Measurements from ENCODE around the gene RASSF7. TPM values are rescaled to one million over a fixed set of nuclear protein-coding genes. Genes with fewer than 3 reads are reported as not detected.

The RASSF7 gene
- total RNA-seq, 1 donor from 2014 or later, result 32.3 TPM

- FAIRE-seq (no peak), DNase-seq (ENCODE audit: low read depth) (peak; percentile 89)
- Histone ChIP-seq H3K4me3 (ENCODE audit: insufficient read depth, low read depth, low read length) (peak within 1 kb of the TSS; percentile 98), H3K4me1 (ENCODE audit: insufficient read depth, low read length) (peaks cover 18% of the 10 kb centered on the region), H3K4me2 (ENCODE audit: low read length) (peak within 1 kb of the TSS; percentile 98), H3K27ac (ENCODE audit: low read depth, low read length) (peak within 1 kb of the TSS; percentile 99), H3K27me3 (ENCODE audit: insufficient read depth, low read length) (peaks cover 6% of the 10 kb centered on the region), H4K20me1 (ENCODE audit: insufficient read depth, low read length) (peaks cover 42% of the 10 kb centered on the region), H3K9ac (ENCODE audit: low read length) (peak within 1 kb of the TSS; percentile 99), H2AFZ (ENCODE audit: low read depth, low read length) (peak within 1 kb of the TSS; percentile 99), H3K79me2 (ENCODE audit: insufficient read depth, low read length) (peaks cover 45% of the 10 kb centered on the region), H3K9me3 (ENCODE audit: insufficient read depth, low read depth, low read length) (no peaks in the 10 kb centered on the region), H3K36me3 (ENCODE audit: insufficient read depth, low read length) (no peaks in the 10 kb centered on the region)
- peaks cover 35% of the 10 kb centered on the region for H3K4me1 Mint-ChIP-seq (ENCODE audit: low read depth, unreplicated experiment)
- no peaks in the 10 kb centered on the region for H3K9me3 Mint-ChIP-seq (ENCODE audit: unreplicated experiment)
- peak within 1 kb of the TSS; percentile 98 for H3K27ac Mint-ChIP-seq (ENCODE audit: unreplicated experiment)
- TF ChIP-seq CTCF (IDR thresholded peaks at IDR 0.05; ENCODE audit: insufficient read depth, low read depth, low read length), result no peak
- peaks cover 11% of the 10 kb centered on the region for H3K36me3 Mint-ChIP-seq (ENCODE audit: low read depth, unreplicated experiment)
- H3K4me3 Mint-ChIP-seq (ENCODE audit: unreplicated experiment), result peak within 1 kb of the TSS; percentile 98
- peaks cover 17% of the 10 kb centered on the region for H3K27me3 Mint-ChIP-seq (ENCODE audit: low read depth, unreplicated experiment)
Observed at GRCh38 chr11:575996-576768, 15.4 kb downstream of the RASSF7 start, which contains the start of gene PHRF1. Gene PHRF1, plus strand, starts transcription at chr11:576470. Its CDS starts 5,043 bp downstream, at chr11:581513.

GRCh38 chr11:576811-577610 lies 16.2 kb downstream of the RASSF7 start:
- peaks cover 50% of the 10 kb centered on the region for H4K20me1 ChIP-seq (ENCODE audit: insufficient read depth, low read length)
- peak overlapping the region; percentile 98 for H3K4me3 ChIP-seq (ENCODE audit: insufficient read depth, low read depth, low read length)
- no peaks in the 10 kb centered on the region for H3K9me3 ChIP-seq (ENCODE audit: insufficient read depth, low read depth, low read length)
- DNase-seq (ENCODE audit: low read depth) (no peak), FAIRE-seq (no peak)
- peak overlapping the region; percentile 96 for H3K4me2 ChIP-seq (ENCODE audit: low read length)
- H3K36me3 ChIP-seq (ENCODE audit: insufficient read depth, low read length), result peaks cover 3% of the 10 kb centered on the region
- Mint-ChIP-seq H3K27ac (ENCODE audit: unreplicated experiment) (peak overlapping the region; percentile 92), H3K4me1 (ENCODE audit: low read depth, unreplicated experiment) (peaks cover 39% of the 10 kb centered on the region), H3K4me3 (ENCODE audit: unreplicated experiment) (peak overlapping the region; percentile 98), H3K27me3 (ENCODE audit: low read depth, unreplicated experiment) (peaks cover 17% of the 10 kb centered on the region), H3K9me3 (ENCODE audit: unreplicated experiment) (no peaks in the 10 kb centered on the region), H3K36me3 (ENCODE audit: low read depth, unreplicated experiment) (peaks cover 12% of the 10 kb centered on the region)
- no peak overlapping the region for H2AFZ ChIP-seq (ENCODE audit: low read depth, low read length)
- H3K27me3 ChIP-seq (ENCODE audit: insufficient read depth, low read length), result peaks cover 6% of the 10 kb centered on the region
- H3K27ac ChIP-seq (ENCODE audit: low read depth, low read length), result peak overlapping the region; percentile 84
- peak overlapping the region; percentile 99 for H3K9ac ChIP-seq (ENCODE audit: low read length)
- TF ChIP-seq EZH2 (IDR thresholded peaks at IDR 0.05; ENCODE audit: insufficient read depth, low read length) (no peak), CTCF (IDR thresholded peaks at IDR 0.05; ENCODE audit: insufficient read depth, low read depth, low read length) (no peak)
- peaks cover 16% of the 10 kb centered on the region for H3K4me1 ChIP-seq (ENCODE audit: insufficient read depth, low read length)
- peaks cover 53% of the 10 kb centered on the region for H3K79me2 ChIP-seq (ENCODE audit: insufficient read depth, low read length)
